Spleen (tissue), 7 donors: Measurements from ENCODE around the gene POLE4.

Experiments
- CTCF ChIP-seq, 11 experiments: fragments of 200-600 bp in 7 of 11; fragments of 450-650 bp in 4 of 11; sonication (generic) in 4 of 11; IDR thresholded peaks in 8 of 11; conservative IDR thresholded peaks in 3 of 11; 1 replicate in 7 of 11; 2 replicates in 4 of 11; pipeline versions ENCODE4 v1.4.0 to v1.8.0; 2016 to 2021; ENCODE audit warnings: antibody characterized with exemption in 11 of 11, inconsistent platforms in 4 of 11, mild to moderate bottlenecking in 1 of 11
- POLR2A ChIP-seq, 3 donors: fragments of 450-650 bp; IDR thresholded peaks; one replicate each; pipeline ENCODE4 v1.5.1; 2017; ENCODE audit warnings: antibody characterized with exemption in 3 of 3, mild to moderate bottlenecking in 1 of 3
- POLR2AphosphoS5 ChIP-seq, 3 donors: sonication (generic); formaldehyde crosslinking; IDR thresholded peaks; one replicate each; pipeline ENCODE4 v1.5.1; 2017; ENCODE audit warnings: antibody characterized with exemption in 3 of 3
- donor health status: DM: no; HTN: no; CAD: no; lungs with moderate emphysema.
- donor health status: DM: no; HTN: no; CAD: no.
- donor health status: DM: no; HTN: no; CAD: no.

- TF ChIP-seq CTCF (IDR thresholded peaks at IDR 0.05 in 8 of 11, conservative IDR thresholded peaks at IDR 0.05 in 3 of 11) (no peak), POLR2A (IDR thresholded peaks at IDR 0.05) (no peak), POLR2AphosphoS5 (IDR thresholded peaks at IDR 0.05) (no peak)
Observed at GRCh38 chr2:75018162-75018561, 59.7 kb downstream of the POLE4 start.
